K562 (cell line): ENCODE results near the gene ZC3H13. TPM values are rescaled to one million over a fixed set of nuclear protein-coding genes. Genes with fewer than 3 reads are reported as not detected.

Source experiments
- ATAC-seq: fragments of 200-7000 bp; cut with Tn5 transposase; 3 replicates; pipeline ENCODE4 v1.9.1; 2020; ENCODE audit warnings: moderate library complexity
- BruUV-seq: library from RNA; stranded (reverse); fragments of 400-500 nt; replicated peaks from 2 replicates; lab custom pipeline; 2021; lab: Mats Ljungman, UMichigan
- CTCF ChIA-PET: fragments of 300-600 bp; formaldehyde crosslinking; extraction: SDS; loops from one replicate; lab custom pipeline; 2021; ENCODE audit warnings: low intra/inter-chr PET ratio; lab: Yijun Ruan, JAX
- POLR2A ChIA-PET: fragments of 300-600, 350-650 bp; sonication (Branson Sonifier 250); formaldehyde crosslinking; extraction: SDS; loops from one replicate; lab custom pipeline; 2021; ENCODE audit warnings: antibody characterized with exemption, inconsistent platforms; lab: Yijun Ruan, JAX
- DNase-seq, 4 experiments: peaks; one replicate each; pipeline versions ENCODE4 v3.0.0 to v3.0.0-alpha.2; 2011 to 2018; ENCODE audit warnings: low spot score in 3 of 4, mixed read lengths in 3 of 4; ENCODE audit errors: extremely low read depth in 1 of 4
- FAIRE-seq: peaks from 2 replicates; lab custom pipeline; 2011; peaks lifted over from hg19 to GRCh38; lab: Jason Lieb, UNC
- H2AFZ ChIP-seq: 2 replicates; pipeline ENCODE4 v1.6.0; 2011; ENCODE audit warnings: low read depth, low read length, control low read depth, inconsistent platforms
- H3K27ac ChIP-seq: fragments of 200-600 bp; 3 replicates; pipeline ENCODE4 v1.8.0; 2011; ENCODE audit warnings: low read depth, mild to moderate bottlenecking, control low read depth, inconsistent platforms, low read length, moderate library complexity, mixed read lengths; ENCODE audit errors: extremely low read depth
- H3K27me3 ChIP-seq, 2 experiments: fragments of 300-600 bp in 1 of 2; 2 replicates in 1 of 2; 3 replicates in 1 of 2; pipeline versions ENCODE4 v1.6.0 to v1.8.0; 2011; ENCODE audit warnings: inconsistent platforms in 2 of 2, low read length in 2 of 2, mild to moderate bottlenecking in 1 of 2, mixed read lengths in 1 of 2, moderate library complexity in 1 of 2; ENCODE audit not compliant: control insufficient read depth in 2 of 2, insufficient read depth in 2 of 2
- H3K36me3 ChIP-seq: fragments of 300-600 bp; 3 replicates; pipeline ENCODE4 v1.8.0; 2011; ENCODE audit warnings: mild to moderate bottlenecking, low read length, inconsistent platforms; ENCODE audit not compliant: control insufficient read depth, insufficient read depth
- H3K4me1 ChIP-seq, 2 experiments: fragments of 200-600 bp in 1 of 2; replicated peaks in 1 of 2; 2 replicates in 1 of 2; 3 replicates in 1 of 2; pipeline versions ENCODE4 v1.5.1 to v1.8.0; 2011; ENCODE audit warnings: inconsistent platforms in 2 of 2, low read length in 2 of 2, mild to moderate bottlenecking in 1 of 2, mixed read lengths in 1 of 2, moderate library complexity in 1 of 2; ENCODE audit not compliant: control insufficient read depth in 2 of 2, insufficient read depth in 2 of 2
- H3K4me2 ChIP-seq: 2 replicates; pipeline ENCODE4 v1.6.1; 2011; ENCODE audit warnings: low read length, control low read depth, inconsistent platforms, mixed read lengths; ENCODE audit not compliant: insufficient read depth
- H3K4me3 ChIP-seq: fragments of 200-600 bp; sonication (generic), shearing (Covaris generic); 2 replicates; pipeline ENCODE4 v1.5.1; 2016; ENCODE audit warnings: control low read depth, inconsistent platforms
- H3K79me2 ChIP-seq: fragments of 200-600 bp; 3 replicates; pipeline ENCODE4 v1.8.0; 2011; ENCODE audit warnings: low read length, inconsistent platforms; ENCODE audit not compliant: control insufficient read depth, insufficient read depth
- H3K9ac ChIP-seq, 2 experiments: 2 replicates each; pipeline versions ENCODE4 v1.6.0 to v1.6.1; 2011; ENCODE audit warnings: low read depth in 2 of 2, low read length in 2 of 2, control low read depth in 1 of 2, inconsistent platforms in 1 of 2, mild to moderate bottlenecking in 1 of 2, mixed read lengths in 1 of 2; ENCODE audit not compliant: insufficient read depth in 1 of 2
- H3K9me1 ChIP-seq: one replicate; pipeline ENCODE4 v1.6.0; 2011; ENCODE audit warnings: inconsistent platforms, mild to moderate bottlenecking, low read length, moderate library complexity; ENCODE audit not compliant: control insufficient read depth, insufficient read depth
- H3K9me3 ChIP-seq: replicated peaks from 2 replicates; pipeline ENCODE4 v1.5.1; 2011; ENCODE audit warnings: low read depth, low read length, inconsistent platforms; ENCODE audit not compliant: control insufficient read depth, insufficient read depth
- H4K20me1 ChIP-seq: replicated peaks from 2 replicates; pipeline ENCODE4 v1.6.1; 2011; ENCODE audit warnings: low read length, inconsistent platforms, mixed read lengths; ENCODE audit not compliant: control insufficient read depth, insufficient read depth
- BRF1 ChIP-seq: IDR thresholded peaks from 3 replicates; pipeline ENCODE4 v1.6.1; 2011; ENCODE audit warnings: borderline replicate concordance, mild to moderate bottlenecking; ENCODE audit not compliant: insufficient read length; ENCODE audit errors: extremely low read depth
- ERF ChIP-seq: fragments of 450-650 bp; formaldehyde crosslinking; IDR thresholded peaks from 2 replicates; pipeline ENCODE4 v1.4.0; 2020; ENCODE audit warnings: mild to moderate bottlenecking, mixed read lengths
- NKRF ChIP-seq: fragments of 450-650 bp; IDR thresholded peaks from 2 replicates; pipeline ENCODE4 v1.6.1; 2016; ENCODE audit warnings: borderline replicate concordance
- ZNF316 ChIP-seq: fragments of 450-650 bp; IDR thresholded peaks from 2 replicates; pipeline ENCODE4 v1.6.1; 2016
- ZNF740 ChIP-seq, 3 experiments: fragments of 200-800 bp in 1 of 3; sonication (Bioruptor generic) in 1 of 3; sonication (generic) in 1 of 3; formaldehyde crosslinking in 1 of 3; IDR thresholded peaks; 2 replicates each; pipeline versions ENCODE4 v1.6.1 to v1.8.0; 2016 to 2022; ENCODE audit warnings: mild to moderate bottlenecking in 2 of 3, missing compliant biosample characterization in 2 of 3, missing genetic modification characterization in 2 of 3, missing genetic modification reagents in 1 of 3
- ZNF77 ChIP-seq: fragments of 250-450 bp; sonication (Bioruptor Pico); IDR thresholded peaks from 2 replicates; pipeline ENCODE4 v1.5.0; 2020
- WGBS: fragments of 100-300 bp; shearing (Covaris generic); methylation state at CpG from one replicate; pipeline ENCODE4 v1.1.6; 2016; ENCODE audit warnings: low coverage, mixed read lengths; ENCODE audit not compliant: insufficient coverage; ENCODE audit errors: missing lambda C conversion rate; 5-methylcytosine and 5-hydroxymethylcytosine counted together
- in situ Hi-C: fragments of 300-500 bp; cut with MboI; formaldehyde crosslinking; loops from 4 replicates; pipeline ENCODE4 v1.15.0; 2018; ENCODE audit warnings: inconsistent platforms, mixed read lengths
- intact Hi-C: fragments of 100-400 bp; cut with micrococcal nuclease; formaldehyde crosslinking; loops from 2 replicates; pipeline ENCODE4 v1.14.2; 2022
- polyA plus RNA-seq, 8 experiments: library from polyadenylated mRNA; depleted of rRNA in 4 of 8; stranded (reverse) in 5 of 8; unstranded in 3 of 8; fragments of >200 nt; fragmentation: Nextera tagmentation in 2 of 8; fragmentation: Illumina TruSeq in 1 of 8; extraction: Ambion mirVana in 2 of 8; extraction: Trizol in 1 of 8; gene quantifications; 2 replicates each; pipeline versions ENCODE4 v1.2.1 to v1.2.3, GENCODE V29; 2011 to 2014; ENCODE audit warnings: inconsistent platforms in 1 of 8, missing spikeins in 1 of 8
- total RNA-seq, 7 experiments: library from RNA; depleted of rRNA in 6 of 7; stranded (reverse); fragments of >200 nt in 6 of 7; fragmentation: Illumina TruSeq in 2 of 7; extraction: Trizol in 2 of 7; gene quantifications; 2 replicates each; pipeline versions ENCODE4 v1.2.1 to v1.2.3, GENCODE V29; 2011 to 2021; ENCODE audit warnings: low replicate concordance in 1 of 7
- TF ChIP-seq, protein P1 (sequence below), 2 experiments: fragments of 450-650 bp in 1 of 2; sonication (generic) in 1 of 2; formaldehyde crosslinking in 1 of 2; IDR thresholded peaks; 2 replicates each; pipeline versions ENCODE4 v1.7.1 to v1.9.0; 2016 to 2022; ENCODE audit warnings: inconsistent platforms in 1 of 2, mild to moderate bottlenecking in 1 of 2, missing genetic modification reagents in 1 of 2
- TF ChIP-seq, protein P2 (sequence below): fragments of 450-650 bp; formaldehyde crosslinking; IDR thresholded peaks from 2 replicates; pipeline ENCODE4 v1.4.0; 2020; ENCODE audit warnings: mild to moderate bottlenecking, moderate library complexity

ZC3H13 gene
- total and polyA plus RNA-seq, 9 of the 15 experiments (the other 6 are each of a cell fraction or from before 2014, with no cell fraction given): 4.9 to 27.6 (median 12.1) TPM

GRCh38 chr13:46043647-46044046, 8.9 kb downstream of the ZC3H13 start:
- Histone ChIP-seq H2AFZ (no peak overlapping the region), H3K4me2 (no peak overlapping the region), H3K4me3 (no peak overlapping the region), H3K9ac (no peak overlapping the region), H3K79me2 (peaks cover 28% of the 10 kb centered on the region), H4K20me1 (no peaks in the 10 kb centered on the region), H3K27me3 (no peaks in the 10 kb centered on the region), H3K27ac (no peak overlapping the region), H3K9me1 (no peaks in the 10 kb centered on the region), H3K9me3 (no peaks in the 10 kb centered on the region), H3K4me1 (no peaks in the 10 kb centered on the region), H3K36me3 (peaks cover 20% of the 10 kb centered on the region; the same call in 2 of the 3 replicates)
- CTCF ChIA-PET: no interaction called here
- 96% methylated on average over 5 of the region's 5 CpGs for WGBS
- ATAC-seq (no peak), DNase-seq (no peak), FAIRE-seq (no peak)
- in situ Hi-C loops (no loop called here), intact Hi-C loops (no loop called here)
- POLR2A ChIA-PET: no interaction called here
- BruUV-seq: no TSS peak
- peak; percentile 81 for TF ChIP-seq ZNF316
- TF ChIP-seq NKRF: no peak
- TF ChIP-seq ZNF77: no peak
- TF ChIP-seq, protein P1, sequence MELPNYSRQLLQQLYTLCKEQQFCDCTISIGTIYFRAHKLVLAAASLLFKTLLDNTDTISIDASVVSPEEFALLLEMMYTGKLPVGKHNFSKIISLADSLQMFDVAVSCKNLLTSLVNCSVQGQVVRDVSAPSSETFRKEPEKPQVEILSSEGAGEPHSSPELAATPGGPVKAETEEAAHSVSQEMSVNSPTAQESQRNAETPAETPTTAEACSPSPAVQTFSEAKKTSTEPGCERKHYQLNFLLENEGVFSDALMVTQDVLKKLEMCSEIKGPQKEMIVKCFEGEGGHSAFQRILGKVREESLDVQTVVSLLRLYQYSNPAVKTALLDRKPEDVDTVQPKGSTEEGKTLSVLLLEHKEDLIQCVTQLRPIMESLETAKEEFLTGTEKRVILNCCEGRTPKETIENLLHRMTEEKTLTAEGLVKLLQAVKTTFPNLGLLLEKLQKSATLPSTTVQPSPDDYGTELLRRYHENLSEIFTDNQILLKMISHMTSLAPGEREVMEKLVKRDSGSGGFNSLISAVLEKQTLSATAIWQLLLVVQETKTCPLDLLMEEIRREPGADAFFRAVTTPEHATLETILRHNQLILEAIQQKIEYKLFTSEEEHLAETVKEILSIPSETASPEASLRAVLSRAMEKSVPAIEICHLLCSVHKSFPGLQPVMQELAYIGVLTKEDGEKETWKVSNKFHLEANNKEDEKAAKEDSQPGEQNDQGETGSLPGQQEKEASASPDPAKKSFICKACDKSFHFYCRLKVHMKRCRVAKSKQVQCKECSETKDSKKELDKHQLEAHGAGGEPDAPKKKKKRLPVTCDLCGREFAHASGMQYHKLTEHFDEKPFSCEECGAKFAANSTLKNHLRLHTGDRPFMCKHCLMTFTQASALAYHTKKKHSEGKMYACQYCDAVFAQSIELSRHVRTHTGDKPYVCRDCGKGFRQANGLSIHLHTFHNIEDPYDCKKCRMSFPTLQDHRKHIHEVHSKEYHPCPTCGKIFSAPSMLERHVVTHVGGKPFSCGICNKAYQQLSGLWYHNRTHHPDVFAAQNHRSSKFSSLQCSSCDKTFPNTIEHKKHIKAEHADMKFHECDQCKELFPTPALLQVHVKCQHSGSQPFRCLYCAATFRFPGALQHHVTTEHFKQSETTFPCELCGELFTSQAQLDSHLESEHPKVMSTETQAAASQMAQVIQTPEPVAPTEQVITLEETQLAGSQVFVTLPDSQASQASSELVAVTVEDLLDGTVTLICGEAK (IDR thresholded peaks at IDR 0.05): no peak
- TF ChIP-seq, protein P1 (CRISPR knock-in tag; IDR thresholded peaks at IDR 0.05): no peak
- TF ChIP-seq, protein P2, sequence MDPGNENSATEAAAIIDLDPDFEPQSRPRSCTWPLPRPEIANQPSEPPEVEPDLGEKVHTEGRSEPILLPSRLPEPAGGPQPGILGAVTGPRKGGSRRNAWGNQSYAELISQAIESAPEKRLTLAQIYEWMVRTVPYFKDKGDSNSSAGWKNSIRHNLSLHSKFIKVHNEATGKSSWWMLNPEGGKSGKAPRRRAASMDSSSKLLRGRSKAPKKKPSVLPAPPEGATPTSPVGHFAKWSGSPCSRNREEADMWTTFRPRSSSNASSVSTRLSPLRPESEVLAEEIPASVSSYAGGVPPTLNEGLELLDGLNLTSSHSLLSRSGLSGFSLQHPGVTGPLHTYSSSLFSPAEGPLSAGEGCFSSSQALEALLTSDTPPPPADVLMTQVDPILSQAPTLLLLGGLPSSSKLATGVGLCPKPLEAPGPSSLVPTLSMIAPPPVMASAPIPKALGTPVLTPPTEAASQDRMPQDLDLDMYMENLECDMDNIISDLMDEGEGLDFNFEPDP: no peak
- no peak for TF ChIP-seq BRF1
- TF ChIP-seq ERF (CRISPR knock-in tag): no peak
- no peak for TF ChIP-seq ZNF740 (CRISPR knock-in tag; IDR thresholded peaks at IDR 0.05)
- TF ChIP-seq ZNF740 (tag; IDR thresholded peaks at IDR 0.05): no peak
